Stimulated activated CD8-positive, alpha-beta memory T cell treated with anti-CD3 and anti-CD28 coated beads, Interleukin-4, amount 100 ng/mL, for 1 hour (primary cell): ENCODE data around the gene COL10A1.
A peak's percentile ranks its signal among the peaks of the same experiment; 100 is the strongest.

ENCODE experiments used
- DNase-seq, 2 donors: peaks; one replicate each; pipeline ENCODE4 v3.0.0-alpha.2; 2020; ENCODE audit warnings: low read depth in 2 of 2, low spot score in 1 of 2

The COL10A1 gene

DNA sequence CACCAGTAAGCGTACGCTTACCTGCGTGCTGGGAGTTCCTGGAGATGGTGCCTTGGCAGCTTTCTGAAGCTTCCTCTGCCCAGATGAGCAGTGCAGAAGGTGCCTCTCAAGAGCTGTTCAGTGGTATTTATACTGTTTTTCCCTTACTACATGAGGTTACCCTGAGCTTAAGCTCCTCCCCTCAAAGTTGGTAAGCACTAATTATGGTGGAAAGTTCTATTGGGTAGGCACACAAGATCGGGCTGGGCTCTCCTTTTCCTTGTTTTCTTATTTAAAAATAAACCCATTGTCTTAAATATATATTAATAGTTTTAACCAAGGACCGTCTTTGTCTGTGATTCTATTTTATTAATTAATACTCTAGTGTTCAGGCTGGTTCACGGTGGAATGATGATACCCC lies at the start of gene COL10A1:
Gene COL10A1, minus strand, starts transcription at position 101 of the 400 bp plus-strand sequence. CDS start 640 bp downstream, outside the sequence.
- no peak for DNase-seq

DNA sequence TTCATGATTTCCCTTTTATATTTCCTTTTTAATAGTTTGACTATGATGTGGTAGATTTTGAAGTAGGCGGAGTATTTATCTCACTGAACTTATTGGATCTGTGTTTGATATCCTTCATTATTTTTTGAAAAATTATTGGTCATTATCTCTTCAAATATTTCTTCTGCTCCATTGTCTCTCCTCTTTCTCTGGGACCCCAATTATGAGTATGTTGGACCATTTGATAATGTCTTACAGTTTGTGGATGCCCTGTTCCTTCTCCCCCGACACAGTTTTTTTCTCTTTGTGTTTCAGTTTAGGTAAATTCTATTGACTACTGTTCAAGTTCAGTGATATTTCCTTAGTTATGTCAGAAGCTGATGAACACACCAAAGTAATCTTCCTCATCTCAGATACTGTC lies 49.4 kb upstream of the COL10A1 start:
- DNase-seq: no peak

DNA sequence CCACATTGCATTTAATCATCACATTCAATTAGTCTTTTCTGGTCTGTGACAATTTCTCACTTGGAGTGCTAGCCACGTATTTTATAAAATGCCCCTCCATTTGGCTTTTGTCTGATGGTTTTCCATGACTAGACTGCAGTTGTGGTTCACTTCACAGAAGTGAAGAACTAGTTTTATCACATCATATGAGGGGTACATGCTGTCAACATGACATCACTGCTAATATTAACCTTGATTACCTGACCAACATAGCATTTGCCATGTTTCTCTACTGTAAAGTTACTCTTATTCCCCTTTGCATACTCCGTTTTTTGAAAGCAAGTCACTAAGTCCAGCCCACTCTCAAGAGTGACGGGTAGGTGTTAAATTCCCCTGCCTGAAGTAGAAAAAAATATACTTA lies 48.0 kb upstream of the COL10A1 start:
- no peak for DNase-seq

DNA sequence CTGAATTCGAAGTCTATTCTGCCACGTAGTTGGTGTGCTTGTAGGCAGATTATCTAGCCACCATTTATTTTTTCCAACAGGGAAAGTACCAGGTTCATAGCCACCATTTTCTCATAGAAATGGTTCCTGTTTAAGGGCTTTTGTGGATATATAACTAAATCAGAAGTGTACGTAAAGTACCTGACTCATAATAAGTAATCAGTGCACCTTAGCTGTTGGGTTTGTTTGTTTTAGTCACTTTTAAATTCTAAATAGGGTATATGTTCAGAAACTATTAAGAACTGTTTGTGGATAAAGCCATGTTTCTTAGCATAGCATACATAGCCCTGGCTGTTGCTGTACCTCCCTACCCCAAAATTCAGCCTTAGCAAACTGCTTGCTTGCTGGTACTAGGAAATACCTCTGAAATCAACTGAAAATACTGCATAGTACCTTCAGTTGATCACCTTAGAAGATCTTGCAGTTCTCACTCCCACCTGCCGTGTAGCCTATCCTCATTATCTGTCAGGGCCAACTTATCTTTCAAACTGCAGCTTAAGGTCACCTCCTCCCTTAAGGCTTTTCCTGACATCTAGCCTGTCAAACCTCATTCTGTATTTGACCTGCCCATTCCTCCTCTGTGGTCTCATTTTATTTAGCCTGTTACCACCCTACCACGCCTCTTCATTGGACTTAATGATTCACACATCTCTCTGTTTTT lies 44.6 kb upstream of the COL10A1 start:
- no peak for DNase-seq

DNA sequence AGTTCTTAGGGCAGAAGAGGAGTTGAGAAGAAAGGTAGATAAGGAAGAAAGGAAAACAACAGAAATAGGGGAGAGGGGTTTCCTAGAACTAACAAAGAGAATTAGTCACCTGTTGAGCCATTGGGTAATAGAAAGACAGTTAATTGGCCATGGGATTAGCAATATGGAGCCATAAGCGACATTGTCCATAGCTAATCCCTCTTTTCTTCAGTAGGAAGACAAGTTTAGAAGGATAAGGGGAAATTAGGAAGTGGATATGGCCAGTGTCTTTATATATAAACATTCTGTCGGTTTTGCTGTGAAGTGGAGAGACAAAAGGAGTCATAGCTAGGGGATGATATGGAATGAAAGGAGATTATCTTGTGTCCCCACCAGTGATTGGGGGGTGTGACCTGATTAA lies 43.9 kb upstream of the COL10A1 start:
- no peak for DNase-seq

DNA sequence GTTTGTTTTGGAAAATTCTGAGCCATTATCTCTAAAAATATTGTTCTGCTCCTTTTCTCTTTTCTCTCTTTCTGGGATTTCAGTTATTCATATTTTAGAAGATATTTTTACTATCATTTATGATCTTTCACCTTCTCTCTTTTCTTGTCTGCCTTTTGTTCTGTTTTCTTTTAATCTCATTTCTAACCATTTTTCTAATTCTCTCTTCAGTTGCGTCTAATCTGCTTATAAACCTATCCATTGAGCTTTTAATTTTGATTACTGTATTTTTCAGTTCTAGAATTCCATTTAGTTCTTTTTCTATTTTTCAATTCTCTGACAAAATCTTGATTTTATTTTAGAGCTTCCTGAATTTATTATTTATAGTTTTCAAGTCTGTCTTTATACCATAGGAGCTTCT lies 42.2 kb upstream of the COL10A1 start:
- DNase-seq: no peak

DNA sequence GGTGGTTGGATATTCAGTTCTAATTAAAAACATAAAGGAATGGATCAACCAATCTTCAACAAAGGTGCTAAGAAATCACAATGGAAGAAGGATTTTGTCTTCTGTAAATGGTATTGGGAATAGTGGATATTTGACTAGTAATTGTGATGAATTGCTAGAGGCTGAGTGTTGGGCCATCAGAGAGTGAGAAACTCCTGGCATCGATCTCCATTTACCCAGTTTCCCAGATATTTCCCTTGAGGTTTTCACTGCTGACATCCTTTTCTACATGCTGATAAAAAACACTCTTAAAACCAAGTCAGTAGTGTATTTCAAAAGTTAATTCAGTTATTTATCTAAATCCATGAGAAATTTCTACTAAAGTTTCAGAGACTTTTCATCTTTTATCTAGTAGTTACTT lies 40.4 kb upstream of the COL10A1 start:
- no peak for DNase-seq

DNA sequence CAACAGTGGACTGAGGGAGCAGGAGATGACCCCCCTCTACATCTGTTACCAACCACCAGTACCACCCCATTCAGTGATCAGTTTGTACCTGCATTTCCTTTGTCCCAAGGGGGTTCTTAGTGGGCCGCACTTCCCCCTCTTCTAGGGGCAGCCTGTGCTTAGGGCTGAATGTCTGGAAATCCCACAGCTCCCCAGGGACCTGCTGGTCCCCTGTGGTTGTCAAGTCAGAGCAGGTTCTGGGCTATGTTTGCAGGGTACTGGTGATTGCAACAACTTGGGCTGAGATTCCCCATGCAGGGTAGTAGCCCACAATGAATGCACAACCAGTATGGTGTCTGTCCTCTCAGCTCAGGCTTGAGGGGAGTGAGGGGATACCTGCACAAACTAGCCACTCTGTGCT lies 39.7 kb upstream of the COL10A1 start:
- DNase-seq: no peak

DNA sequence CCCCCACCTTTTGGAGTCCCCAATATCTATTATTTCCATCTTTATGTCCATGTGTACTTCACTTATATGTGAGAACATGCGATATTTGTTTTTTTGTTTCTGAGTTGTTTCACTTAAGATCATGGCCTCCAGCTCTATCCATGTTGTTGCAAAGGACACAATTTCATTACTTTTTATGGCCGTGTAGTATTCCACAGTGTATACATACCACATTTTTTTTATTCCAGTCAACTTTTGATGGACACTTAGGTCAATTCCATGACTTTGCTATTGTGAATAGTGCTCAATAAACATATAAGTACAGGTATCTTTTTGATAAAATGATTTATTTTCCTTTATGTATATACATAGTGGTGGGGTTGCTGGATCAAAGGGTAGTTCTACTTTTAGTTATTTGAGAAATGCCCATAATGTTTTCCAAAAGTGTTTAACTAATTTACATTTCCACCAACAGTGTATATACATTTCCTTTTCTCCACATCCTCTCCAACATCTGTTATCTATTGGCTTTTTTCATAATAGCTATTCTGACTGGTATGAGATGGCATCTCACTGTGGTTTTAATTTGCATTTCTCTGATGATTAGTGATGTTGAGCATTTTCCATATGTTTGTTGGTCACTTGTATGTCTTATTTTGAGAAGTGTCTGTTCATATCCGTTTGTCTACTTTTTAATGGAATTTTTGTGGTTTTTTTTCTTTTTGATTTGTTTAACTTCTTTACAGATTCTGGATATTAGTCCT lies 34.0 kb upstream of the COL10A1 start:
- DNase-seq: no peak

DNA sequence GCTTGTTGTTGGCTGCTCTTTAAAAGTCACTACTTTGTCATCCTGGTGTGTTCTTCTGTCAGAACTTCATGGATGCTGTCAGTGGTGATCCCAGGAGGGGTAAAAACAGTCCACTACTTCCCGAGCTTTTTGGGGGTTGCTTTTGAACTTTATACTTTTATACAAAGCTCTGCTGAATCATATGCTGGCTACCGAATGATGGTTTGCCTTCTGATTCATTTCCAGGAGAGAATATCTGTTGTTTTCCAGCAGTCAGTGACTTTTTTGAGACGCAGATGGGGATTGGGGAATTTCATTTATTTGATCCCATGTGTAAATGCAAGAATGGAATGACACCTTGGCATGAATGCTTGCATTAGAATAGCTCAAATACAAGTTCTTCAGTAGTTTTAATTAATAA lies 32.7 kb upstream of the COL10A1 start:
- no peak for DNase-seq

DNA sequence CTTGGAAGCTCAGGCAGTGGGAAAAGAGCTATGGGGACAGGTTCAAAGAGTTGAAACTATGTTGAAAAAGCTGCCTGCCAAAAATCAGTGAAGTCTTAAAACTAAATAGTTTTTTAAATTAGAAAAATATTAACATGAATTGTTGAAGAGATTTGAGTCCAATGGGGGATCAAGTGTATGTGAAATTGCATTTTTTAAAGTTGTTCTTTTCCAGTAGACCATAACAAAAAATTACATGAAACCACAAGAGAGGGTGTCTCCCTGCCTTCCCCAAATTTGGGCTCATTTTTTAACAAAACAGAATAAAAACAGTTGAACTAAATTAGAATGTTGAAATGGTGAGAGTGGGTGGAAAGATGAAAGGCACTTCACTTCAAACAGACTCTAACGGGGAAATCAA lies 31.5 kb upstream of the COL10A1 start:
- DNase-seq: no peak

DNA sequence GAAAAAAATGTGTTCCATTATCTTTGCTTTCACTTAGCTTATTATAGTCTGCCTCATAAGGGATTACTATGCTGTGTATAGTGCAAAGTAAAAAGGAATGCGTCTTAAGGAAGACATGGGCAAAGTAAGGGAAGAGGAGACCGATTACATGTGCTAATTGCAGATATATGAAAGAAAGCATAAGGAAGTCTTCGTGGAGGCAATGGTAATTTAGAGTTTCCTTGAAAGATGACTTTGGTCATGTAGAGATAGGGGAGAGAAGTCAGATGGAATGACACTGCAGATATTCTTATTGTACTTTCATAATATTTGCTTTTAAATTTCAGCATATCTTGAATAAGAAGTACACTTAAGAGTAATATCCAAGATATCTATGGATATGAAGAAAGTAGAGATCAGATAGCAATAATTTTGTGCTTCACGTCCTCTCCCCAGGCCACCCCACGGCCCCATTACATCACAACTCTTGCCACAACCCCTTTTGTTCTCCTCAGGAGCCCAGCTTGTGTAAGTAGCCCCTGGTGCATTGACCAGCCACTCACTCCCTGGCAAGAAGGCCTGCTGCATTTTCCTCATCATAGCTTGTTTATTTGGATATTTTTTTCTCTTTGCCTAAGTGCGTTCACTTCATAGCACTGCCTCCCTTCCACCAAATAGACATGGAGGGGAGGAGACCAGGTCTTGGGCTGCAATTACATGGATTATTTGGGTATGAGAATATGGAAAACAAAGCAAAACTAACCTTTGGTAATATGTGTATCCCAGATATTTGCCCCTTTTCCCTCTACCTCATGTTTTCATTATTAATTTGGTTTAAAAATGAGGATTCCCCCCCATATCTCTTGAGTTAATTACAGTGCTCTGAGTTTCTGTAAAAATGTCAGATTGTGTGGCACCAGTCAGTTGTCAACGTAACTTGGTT lies 30.7 kb upstream of the COL10A1 start:
- no peak for DNase-seq

DNA sequence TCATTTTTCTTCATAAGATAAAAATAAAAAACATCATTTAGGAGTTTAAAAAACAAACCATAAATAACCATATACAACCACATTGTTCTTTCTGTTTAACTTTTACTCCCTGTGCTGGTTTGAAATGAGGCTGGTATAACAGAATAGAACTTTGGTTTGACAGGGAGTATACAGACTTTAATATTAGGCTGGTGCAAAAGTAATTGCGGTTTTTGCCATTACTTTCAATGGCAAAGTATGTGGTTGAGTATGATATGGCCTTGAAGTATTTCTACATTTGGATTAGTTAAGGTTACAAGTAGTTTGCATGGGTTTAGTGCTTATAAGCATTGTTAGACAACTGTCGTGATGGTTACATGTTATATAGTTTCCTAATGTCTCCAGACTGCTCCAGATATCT lies 29.0 kb upstream of the COL10A1 start:
- DNase-seq: no peak

DNA sequence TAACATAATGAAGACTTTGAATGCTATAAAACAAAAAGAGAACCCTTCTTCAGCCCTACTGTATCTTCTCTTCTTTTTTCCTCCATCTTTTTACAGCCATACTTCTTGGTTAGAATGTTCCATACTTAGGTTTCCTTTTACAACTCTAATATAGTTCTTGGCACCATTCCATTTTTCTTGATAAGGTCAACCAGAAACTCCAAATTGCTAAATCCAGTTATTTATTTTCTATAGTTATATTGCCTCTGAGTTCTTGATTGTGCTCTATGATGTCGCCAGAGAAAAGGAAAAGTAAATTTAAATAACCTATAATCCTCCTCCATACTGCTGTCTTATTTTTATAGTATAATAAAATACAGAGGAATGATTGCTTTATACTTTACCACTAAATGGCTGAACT lies 26.7 kb upstream of the COL10A1 start:
- no peak for DNase-seq

DNA sequence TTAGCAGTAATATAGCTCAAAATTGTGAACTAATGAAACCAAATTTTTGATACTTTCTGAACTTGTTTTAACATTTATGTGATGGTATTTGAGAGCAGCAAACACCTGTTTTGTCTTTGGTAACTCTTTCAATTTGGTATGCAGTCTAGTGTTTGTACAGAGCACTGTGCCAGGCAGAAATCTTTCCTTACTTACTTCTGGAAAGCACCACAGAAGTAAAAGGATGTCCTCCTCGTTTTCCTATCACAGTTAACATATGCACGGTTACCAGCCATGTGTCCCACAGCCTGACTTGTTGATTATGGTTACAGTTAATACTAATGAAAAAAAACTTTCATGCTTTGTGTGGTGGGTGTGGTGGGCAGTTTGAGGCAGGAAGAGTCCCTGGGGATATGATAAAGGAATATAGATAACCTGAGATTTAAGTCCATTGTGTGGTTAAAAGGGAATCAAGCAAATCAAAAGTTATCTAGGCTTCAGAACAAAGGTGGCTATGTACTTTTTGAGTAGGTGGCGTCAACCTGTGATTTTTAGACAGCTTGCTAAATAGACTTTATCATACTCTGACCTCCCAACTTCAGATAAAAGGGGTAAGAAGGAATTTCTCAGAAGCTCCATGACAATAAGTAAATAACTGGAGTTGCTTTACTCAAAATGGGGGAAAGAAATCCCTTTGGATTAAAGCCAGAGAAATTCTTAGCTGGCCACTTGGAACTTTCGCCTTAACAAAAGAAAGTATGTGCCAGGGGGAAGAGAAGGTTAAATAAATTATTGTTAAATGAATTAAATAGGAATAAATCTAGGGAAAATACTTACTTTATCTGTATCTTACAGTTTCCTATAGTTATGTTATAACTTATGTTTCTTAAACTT lies 20.1 kb upstream of the COL10A1 start:
- no peak for DNase-seq

DNA sequence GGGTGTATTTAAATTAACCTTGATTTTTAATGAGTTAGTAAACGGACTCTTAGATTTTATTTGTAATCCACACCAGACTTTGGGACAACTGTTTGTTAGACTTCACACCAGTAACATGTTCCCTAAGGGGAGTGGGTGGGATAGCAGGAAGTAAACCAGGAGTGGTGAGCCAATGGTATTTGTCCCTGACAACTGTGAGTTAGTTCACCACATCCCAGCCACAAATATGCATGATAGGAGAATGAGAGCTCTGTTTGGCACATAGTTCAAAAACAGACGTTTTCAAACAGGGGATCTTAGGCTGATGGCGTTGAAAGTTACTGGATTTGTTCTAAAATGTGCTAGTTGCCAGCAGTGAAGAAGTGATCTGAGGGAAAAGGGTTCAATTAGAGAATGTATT lies 18.7 kb upstream of the COL10A1 start:
- no peak for DNase-seq

DNA sequence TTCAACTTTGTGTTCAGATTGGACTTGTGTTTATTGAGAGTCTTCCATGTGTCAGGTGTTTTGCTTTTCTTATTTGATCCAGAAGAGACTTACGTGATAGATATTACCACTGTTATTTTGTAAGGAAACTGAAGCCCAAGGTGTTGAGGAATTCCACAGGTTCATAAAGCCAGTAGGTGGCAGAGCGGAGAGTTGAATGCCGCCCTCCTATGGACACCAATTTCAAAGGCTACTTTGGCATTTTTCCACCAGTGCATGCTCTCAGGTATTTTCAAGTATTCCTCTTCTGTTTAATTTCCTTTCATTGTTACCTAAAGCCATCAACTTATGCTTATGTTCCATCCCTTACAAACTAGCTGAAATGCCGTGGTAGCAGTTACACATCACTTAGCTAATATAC lies 14.0 kb upstream of the COL10A1 start:
- DNase-seq: no peak

DNA sequence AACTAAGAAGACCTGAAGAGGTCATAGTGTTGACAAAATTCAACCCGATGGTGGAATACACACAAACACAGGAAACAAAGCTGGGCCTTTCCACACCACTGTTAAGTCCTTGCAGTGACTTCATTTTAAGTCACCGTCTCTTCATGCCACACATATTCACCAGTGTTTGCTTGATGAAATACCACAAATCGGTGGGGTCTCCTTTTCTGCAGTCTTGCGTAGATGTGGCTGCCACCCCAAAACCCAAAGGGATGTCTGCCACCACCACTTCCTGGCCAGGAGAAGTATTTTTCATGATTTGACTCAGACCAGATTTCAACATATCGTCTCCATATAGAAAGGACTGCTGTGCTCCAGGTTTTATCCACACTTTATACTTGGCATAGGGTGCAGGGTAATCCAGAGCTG lies 11.0 kb upstream of the COL10A1 start:
- DNase-seq: peak in 1 of 2 donors; percentile 4

DNA sequence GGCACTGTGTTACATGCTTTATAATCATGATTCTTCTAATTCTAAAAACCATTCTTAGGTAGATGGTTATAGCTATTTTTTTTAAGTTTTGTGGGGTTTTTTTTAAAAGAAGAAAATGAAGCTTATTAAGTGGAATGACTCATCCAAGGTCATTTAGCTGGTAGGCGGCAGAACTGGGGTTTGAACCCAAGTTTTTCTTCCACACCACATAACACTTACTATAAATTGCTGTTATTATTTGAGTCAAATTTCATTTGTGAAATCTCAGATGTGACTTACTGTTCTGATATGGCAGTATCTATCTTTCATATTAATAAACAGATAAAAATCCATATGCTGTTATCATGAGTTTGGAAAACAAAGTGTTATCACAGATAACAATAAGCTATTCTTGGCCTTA lies 10.4 kb upstream of the COL10A1 start:
- DNase-seq: no peak

DNA sequence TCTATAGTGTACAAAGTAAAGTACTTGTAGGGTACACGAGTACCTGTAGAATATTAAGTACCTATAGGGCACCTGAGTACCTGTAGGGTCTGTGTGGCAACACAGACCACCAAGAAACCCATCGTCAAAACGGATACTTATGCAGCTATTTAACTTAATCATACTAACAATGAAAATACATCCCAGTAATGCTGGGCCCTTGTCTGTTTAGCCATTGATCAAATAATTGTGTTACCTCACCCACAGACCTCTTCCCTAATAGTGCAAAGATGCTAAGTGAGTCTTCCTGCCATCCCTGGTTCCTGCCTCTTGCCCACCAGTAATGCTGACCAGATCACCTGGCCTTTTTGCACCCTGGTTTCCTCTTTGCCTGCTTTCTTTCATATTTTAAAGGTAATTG lies 7.5 kb upstream of the COL10A1 start:
- DNase-seq: no peak
